Effector memory CD4-positive, alpha-beta T cell (primary cell): ENCODE measurements around the gene SERP2.

Experiments
- DNase-seq, 3 donors: peaks; one replicate each; pipeline ENCODE4 v3.0.0-alpha.2; 2020
- H3K27ac ChIP-seq: 2 replicates; pipeline ENCODE4 v1.7.0; 2013; ENCODE audit warnings: mild to moderate bottlenecking, low read length, moderate library complexity; ENCODE audit not compliant: insufficient read depth, poor library complexity, severe bottlenecking
- H3K27me3 ChIP-seq: replicated peaks from 2 replicates; pipeline ENCODE4 v1.7.0; 2013; ENCODE audit warnings: mild to moderate bottlenecking, low read length; ENCODE audit not compliant: insufficient read depth, control insufficient read depth, poor library complexity, severe bottlenecking
- H3K36me3 ChIP-seq: 2 replicates; pipeline ENCODE4 v1.7.0; 2013; ENCODE audit warnings: mild to moderate bottlenecking, low read length, moderate library complexity; ENCODE audit not compliant: control insufficient read depth, insufficient read depth
- H3K4me1 ChIP-seq: 2 replicates; pipeline ENCODE4 v1.7.0; 2013; ENCODE audit warnings: low read length, mild to moderate bottlenecking; ENCODE audit not compliant: control insufficient read depth, insufficient read depth, poor library complexity, severe bottlenecking
- H3K4me3 ChIP-seq: 2 replicates; pipeline ENCODE4 v1.7.0; 2013; ENCODE audit warnings: low read length, low read depth, mild to moderate bottlenecking; ENCODE audit not compliant: insufficient read depth, poor library complexity, severe bottlenecking
- H3K9me3 ChIP-seq: 2 replicates; pipeline ENCODE4 v1.7.0; 2013; ENCODE audit warnings: mild to moderate bottlenecking, low read length, moderate library complexity; ENCODE audit not compliant: control insufficient read depth

The SERP2 gene

DNA sequence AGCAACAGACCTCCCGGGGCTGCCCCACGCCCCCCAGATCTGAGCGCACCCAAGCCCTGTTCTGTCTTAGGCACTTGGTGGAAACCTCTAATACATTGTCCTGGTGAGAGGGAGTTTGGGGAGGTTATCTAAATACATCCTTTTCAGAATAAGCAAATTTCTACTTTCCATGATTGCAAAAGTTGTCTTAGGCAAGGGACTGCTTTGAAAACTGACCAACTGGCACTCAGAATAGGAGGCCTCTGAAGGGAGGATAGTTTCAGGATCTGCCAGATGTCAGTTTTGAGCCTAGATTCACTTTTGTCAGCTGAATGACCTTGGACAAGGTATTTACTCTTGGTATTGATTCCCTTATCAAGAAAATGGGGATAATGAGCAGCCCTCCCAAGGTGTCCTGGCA, 11.8 kb downstream of the SERP2 start:
- Histone ChIP-seq H3K27ac (no peak overlapping the region), H3K4me3 (no peak overlapping the region), H3K27me3 (no peaks in the 10 kb centered on the region), H3K36me3 (no peaks in the 10 kb centered on the region), H3K9me3 (no peaks in the 10 kb centered on the region), H3K4me1 (no peaks in the 10 kb centered on the region)
- DNase-seq, result no peak

DNA sequence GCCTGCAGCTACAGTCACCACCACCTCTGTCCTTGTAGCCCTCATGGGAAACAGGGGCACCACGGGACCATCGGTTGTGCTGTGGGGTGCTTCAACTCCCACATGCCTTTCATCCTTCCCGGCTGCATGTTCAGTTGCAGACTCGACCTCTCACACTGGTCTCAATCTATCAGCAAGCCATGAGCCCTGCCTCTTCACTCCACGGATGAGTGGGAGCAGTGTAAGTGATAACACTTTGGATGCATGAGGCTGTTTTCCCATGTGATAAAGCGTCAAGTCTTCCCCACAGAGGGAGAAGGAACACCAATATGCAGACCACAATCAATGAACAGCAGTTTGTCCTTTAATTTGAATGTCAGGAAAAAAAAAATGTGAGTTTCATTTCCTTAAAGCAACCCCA, 12.2 kb downstream of the SERP2 start:
- Histone ChIP-seq H3K36me3 (no peaks in the 10 kb centered on the region), H3K9me3 (no peaks in the 10 kb centered on the region), H3K4me3 (no peak overlapping the region), H3K27ac (no peak overlapping the region), H3K4me1 (no peaks in the 10 kb centered on the region), H3K27me3 (no peaks in the 10 kb centered on the region)
- DNase-seq, result no peak

DNA sequence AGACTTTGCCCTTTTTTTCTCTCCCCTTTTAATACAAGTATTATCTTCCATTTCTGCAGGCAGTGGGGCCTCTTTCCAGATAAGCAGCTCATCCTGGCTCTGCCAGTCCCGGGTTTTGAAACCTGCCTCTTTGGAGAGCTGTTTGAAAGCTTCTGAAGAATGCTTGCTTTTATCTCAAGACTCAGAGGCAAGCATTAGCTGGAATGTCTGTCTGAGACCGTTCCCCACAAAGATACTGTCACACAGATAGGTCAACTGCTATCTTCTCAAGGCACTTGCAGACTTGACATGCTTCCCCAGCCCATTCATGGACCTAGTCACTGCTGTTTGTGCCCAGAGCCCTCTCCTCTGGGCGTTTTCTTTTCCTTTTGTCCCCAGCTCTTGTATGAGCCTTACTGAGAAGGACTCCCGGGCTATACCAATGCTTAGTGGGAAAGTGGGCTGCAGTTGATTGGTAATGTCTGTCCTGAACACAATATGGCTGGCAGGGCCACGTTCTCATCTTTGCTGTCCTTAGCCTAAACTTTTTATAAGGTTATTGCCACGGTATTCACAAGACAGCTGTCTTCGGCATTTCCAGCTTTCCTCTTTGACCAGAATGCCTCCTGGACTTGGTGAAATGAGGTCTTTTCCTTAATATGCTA, 13.4 kb downstream of the SERP2 start:
- Histone ChIP-seq H3K9me3 (no peaks in the 10 kb centered on the region), H3K27me3 (no peaks in the 10 kb centered on the region), H3K4me3 (no peak overlapping the region), H3K4me1 (no peaks in the 10 kb centered on the region), H3K36me3 (no peaks in the 10 kb centered on the region), H3K27ac (no peak overlapping the region)
- no peak for DNase-seq

DNA sequence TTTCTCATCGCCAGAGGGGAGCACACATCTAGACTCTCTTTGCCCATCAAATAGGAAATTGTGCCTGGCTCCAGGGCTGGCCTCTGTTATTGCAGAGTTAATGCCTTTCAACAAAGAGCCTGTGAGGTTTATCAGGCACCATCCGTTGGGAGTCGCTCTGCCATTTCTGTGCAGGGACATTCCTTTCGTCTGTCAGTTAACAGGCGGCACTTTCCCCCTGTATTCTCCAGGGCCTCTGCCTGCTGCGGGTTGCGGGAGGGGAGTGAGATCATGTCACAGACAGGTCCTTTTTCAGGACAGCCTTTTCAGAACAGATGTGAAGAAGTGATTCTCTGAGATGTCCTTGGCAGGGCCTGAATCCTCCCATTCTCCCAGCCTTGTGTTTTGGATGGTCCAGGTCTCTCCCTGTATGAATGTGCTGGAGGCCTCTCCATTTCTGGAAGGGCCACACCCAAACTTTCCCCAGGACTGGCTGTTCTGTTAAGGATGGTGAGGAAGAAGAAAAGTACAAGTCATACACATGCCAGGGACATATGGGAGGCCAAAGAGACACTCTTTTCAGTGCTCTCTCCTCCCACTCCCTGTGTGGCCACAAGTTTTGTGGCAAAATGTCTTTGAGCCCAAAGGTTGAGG, 14.9 kb downstream of the SERP2 start:
- no peaks in the 10 kb centered on the region for H3K27me3 ChIP-seq
- no peaks in the 10 kb centered on the region for H3K4me1 ChIP-seq
- H3K9me3 ChIP-seq, result no peaks in the 10 kb centered on the region
- no peak overlapping the region for H3K27ac ChIP-seq
- H3K4me3 ChIP-seq, result no peak overlapping the region
- no peak for DNase-seq
- H3K36me3 ChIP-seq, result no peaks in the 10 kb centered on the region

DNA sequence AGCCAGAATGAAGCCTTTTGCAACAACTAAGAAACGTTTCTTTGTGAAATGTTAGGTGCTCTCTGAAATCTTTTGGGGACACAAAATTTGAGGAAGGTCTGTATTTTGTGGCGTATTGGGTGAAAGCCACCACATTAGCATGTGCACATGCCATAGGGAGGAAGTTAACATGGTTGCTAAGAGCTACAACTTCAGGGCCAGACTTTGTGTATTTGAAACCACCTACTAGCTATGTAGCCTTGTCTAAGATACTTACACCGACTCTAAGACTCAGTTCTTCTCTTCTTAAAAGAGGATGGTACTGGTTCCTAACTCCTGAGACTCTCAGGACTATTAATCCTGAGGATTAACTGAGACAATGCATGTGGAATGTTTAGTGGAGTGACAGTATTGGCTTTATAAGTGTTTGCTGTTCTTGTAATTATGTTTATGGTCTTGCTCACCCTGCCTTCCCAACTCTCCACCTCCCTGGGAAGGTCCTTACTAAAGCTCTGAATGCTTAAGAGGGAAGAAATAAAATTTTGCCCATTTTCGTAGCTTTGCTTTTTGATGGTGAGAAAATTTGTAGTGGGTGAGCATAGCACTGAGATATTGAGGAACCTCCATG, 15.5 kb downstream of the SERP2 start:
- Histone ChIP-seq H3K9me3 (no peaks in the 10 kb centered on the region), H3K27me3 (no peaks in the 10 kb centered on the region), H3K4me3 (no peak overlapping the region), H3K27ac (no peak overlapping the region), H3K36me3 (no peaks in the 10 kb centered on the region), H3K4me1 (no peaks in the 10 kb centered on the region)
- DNase-seq, result no peak

DNA sequence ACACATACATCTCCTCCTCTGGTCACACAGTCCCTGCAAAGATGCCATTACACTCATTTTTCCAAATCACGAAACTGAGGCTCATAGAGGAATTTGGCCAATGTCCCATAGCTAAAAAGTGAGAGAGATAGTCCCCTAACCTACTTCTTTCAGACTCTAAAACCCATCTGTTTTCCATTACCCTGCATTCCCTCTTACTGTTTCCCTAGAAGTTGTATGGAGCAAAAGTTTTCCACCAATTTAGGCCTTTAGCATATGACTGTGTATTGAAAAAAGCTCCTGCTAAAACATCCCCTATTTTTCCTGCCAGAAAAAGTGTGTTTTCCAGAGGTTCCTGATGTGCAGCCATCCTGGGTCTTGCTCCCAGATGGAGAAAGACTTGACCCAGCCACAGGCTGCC, 16.3 kb downstream of the SERP2 start:
- DNase-seq, result no peak
- Histone ChIP-seq H3K36me3 (no peaks in the 10 kb centered on the region), H3K27ac (no peak overlapping the region), H3K9me3 (no peaks in the 10 kb centered on the region), H3K27me3 (no peaks in the 10 kb centered on the region), H3K4me1 (no peaks in the 10 kb centered on the region), H3K4me3 (no peak overlapping the region)

DNA sequence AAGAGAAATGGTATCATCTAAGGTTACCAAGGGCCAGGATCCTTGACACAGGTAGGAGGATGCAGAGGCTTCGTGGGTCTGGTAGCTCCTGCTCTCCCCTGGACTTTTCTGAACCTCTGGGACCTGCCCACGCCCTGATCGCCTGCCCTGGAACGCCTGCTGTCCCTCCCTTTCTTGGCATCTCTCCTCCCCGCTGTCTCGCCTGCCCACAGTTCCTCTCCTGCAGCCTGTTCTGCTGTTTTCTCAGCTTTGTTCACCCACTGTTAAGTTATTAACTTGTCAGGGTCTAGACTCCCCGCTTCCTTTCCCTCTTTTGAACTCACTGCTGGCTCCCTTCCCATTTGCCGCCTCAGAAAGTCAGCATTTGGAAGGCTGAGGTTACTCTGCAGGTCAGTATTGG, 19.8 kb downstream of the SERP2 start:
- H3K27ac ChIP-seq, result no peak overlapping the region
- no peaks in the 10 kb centered on the region for H3K27me3 ChIP-seq
- H3K4me3 ChIP-seq, result no peak overlapping the region
- H3K4me1 ChIP-seq, result no peaks in the 10 kb centered on the region
- H3K36me3 ChIP-seq, result no peaks in the 10 kb centered on the region
- no peaks in the 10 kb centered on the region for H3K9me3 ChIP-seq
- no peak for DNase-seq

DNA sequence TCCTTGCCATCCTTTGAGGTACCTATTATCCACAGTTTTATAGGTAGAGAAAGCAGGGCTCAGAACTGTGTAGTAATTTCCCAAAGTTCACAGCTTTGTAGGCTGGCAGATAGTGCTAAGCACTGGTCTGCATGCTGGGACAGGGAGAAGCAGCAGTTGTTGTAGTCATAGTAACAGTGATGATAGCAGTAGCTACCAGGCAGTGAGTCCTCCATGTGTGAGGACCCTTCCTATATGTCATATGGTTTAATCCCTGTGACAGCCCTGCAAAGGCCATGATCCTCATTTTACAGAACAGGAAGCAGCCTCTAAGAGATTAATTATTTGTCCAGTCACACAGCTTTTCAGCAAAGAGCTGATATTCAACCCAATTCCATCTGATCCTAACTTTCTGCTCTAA, 21.0 kb downstream of the SERP2 start:
- Histone ChIP-seq H3K36me3 (no peaks in the 10 kb centered on the region), H3K27ac (no peak overlapping the region), H3K4me1 (no peaks in the 10 kb centered on the region), H3K9me3 (no peaks in the 10 kb centered on the region), H3K4me3 (no peak overlapping the region), H3K27me3 (no peaks in the 10 kb centered on the region)
- no peak for DNase-seq

DNA sequence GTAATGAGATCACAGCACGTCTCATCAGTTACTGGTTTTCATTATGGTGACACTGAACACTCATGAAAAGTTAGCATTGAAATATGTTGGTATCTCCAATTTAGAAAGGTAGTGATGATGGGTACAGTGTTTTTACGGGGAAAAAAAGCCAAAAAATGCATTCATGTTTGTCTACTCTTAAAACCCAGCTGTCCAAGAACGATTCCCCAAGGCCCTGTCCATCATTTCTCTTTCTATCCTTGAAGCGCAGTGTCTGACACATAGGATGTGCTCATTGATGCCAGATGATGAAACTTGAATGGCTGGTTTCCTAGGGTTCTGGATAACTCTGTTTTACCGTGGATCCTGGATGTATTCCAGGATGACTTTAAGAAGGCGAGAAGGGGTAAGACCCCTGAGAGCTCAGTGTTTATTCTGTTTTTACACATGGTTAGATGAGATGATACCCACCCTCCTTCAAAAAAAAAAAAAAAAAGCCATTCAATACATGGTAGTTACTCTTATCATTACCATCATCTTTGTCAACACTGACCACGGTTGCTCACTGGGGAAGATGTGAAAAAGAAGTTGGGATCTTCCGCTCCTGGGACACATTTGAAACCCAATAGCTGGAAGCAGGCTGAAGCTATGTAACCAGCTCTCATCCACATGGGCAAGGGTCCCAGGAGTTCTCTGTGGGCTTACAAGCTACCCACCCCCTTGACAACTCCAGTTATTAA, 22.5 kb downstream of the SERP2 start:
- no peaks in the 10 kb centered on the region for H3K27me3 ChIP-seq
- no peak for DNase-seq
- no peaks in the 10 kb centered on the region for H3K4me1 ChIP-seq
- no peaks in the 10 kb centered on the region for H3K9me3 ChIP-seq
- no peak overlapping the region for H3K27ac ChIP-seq
- no peak overlapping the region for H3K4me3 ChIP-seq
- no peaks in the 10 kb centered on the region for H3K36me3 ChIP-seq
